ENCODE results near the gene XYLB.

The XYLB gene

GRCh38 chr3:38335263-38335662 is 11.3 kb upstream of the XYLB start:
- no peaks in the 10 kb centered on the region for H3K9me3 ChIP-seq (ENCODE audit: insufficient read depth, low read length, severe bottlenecking)
- no peak overlapping the region for H3K27ac ChIP-seq (ENCODE audit: low read length)
- H3K4me1 ChIP-seq (ENCODE audit: insufficient read depth, low read length) = no peaks in the 10 kb centered on the region
- ATAC-seq (ENCODE audit: insufficient read depth, low read depth) (no peak), DNase-seq (no peak)
- no peak overlapping the region for H3K4me3 ChIP-seq (ENCODE audit: low read depth in 1 of 2, low read length in 2 of 2)
- no peaks in the 10 kb centered on the region for H3K36me3 ChIP-seq (ENCODE audit: insufficient read depth, low read length)
- H3K9ac ChIP-seq (ENCODE audit: low read depth, low read length) = no peak overlapping the region
- no peak overlapping the region for H3K4me2 ChIP-seq (ENCODE audit: insufficient read depth, low read length)
- TF ChIP-seq CTCF (IDR thresholded peaks at IDR 0.05; ENCODE audit: borderline replicate concordance, extremely low read depth, low read length, poor library complexity, severe bottlenecking) = no peak
- TF ChIP-seq EZH2 (IDR thresholded peaks at IDR 0.05; ENCODE audit: borderline replicate concordance, low read depth, low read length, severe bottlenecking) = no peak
- H3K27me3 ChIP-seq (ENCODE audit: insufficient read depth, low read length, poor library complexity) = peaks cover 15% of the 10 kb centered on the region
- H4K20me1 ChIP-seq (ENCODE audit: insufficient read depth, low read length) = no peaks in the 10 kb centered on the region
- H2AFZ ChIP-seq (ENCODE audit: low read depth, low read length) = no peak overlapping the region
- H3K79me2 ChIP-seq (ENCODE audit: insufficient read depth, low read length) = no peaks in the 10 kb centered on the region

GRCh38 chr3:38337703-38338102 is 8.9 kb upstream of the XYLB start:
- Histone ChIP-seq H2AFZ (ENCODE audit: low read depth, low read length) (no peak overlapping the region), H3K4me3 (ENCODE audit: low read depth in 1 of 2, low read length in 2 of 2) (no peak overlapping the region), H3K9ac (ENCODE audit: low read depth, low read length) (no peak overlapping the region), H3K27ac (ENCODE audit: low read length) (no peak overlapping the region), H4K20me1 (ENCODE audit: insufficient read depth, low read length) (no peaks in the 10 kb centered on the region), H3K36me3 (ENCODE audit: insufficient read depth, low read length) (no peaks in the 10 kb centered on the region), H3K4me1 (ENCODE audit: insufficient read depth, low read length) (no peaks in the 10 kb centered on the region), H3K79me2 (ENCODE audit: insufficient read depth, low read length) (no peaks in the 10 kb centered on the region), H3K9me3 (ENCODE audit: insufficient read depth, low read length, severe bottlenecking) (no peaks in the 10 kb centered on the region), H3K27me3 (ENCODE audit: insufficient read depth, low read length, poor library complexity) (peaks cover 15% of the 10 kb centered on the region), H3K4me2 (ENCODE audit: insufficient read depth, low read length) (no peak overlapping the region)
- DNase-seq (no peak), ATAC-seq (ENCODE audit: insufficient read depth, low read depth) (no peak)
- TF ChIP-seq CTCF (IDR thresholded peaks at IDR 0.05; ENCODE audit: borderline replicate concordance, extremely low read depth, low read length, poor library complexity, severe bottlenecking) (no peak), EZH2 (IDR thresholded peaks at IDR 0.05; ENCODE audit: borderline replicate concordance, low read depth, low read length, severe bottlenecking) (no peak)

DNA sequence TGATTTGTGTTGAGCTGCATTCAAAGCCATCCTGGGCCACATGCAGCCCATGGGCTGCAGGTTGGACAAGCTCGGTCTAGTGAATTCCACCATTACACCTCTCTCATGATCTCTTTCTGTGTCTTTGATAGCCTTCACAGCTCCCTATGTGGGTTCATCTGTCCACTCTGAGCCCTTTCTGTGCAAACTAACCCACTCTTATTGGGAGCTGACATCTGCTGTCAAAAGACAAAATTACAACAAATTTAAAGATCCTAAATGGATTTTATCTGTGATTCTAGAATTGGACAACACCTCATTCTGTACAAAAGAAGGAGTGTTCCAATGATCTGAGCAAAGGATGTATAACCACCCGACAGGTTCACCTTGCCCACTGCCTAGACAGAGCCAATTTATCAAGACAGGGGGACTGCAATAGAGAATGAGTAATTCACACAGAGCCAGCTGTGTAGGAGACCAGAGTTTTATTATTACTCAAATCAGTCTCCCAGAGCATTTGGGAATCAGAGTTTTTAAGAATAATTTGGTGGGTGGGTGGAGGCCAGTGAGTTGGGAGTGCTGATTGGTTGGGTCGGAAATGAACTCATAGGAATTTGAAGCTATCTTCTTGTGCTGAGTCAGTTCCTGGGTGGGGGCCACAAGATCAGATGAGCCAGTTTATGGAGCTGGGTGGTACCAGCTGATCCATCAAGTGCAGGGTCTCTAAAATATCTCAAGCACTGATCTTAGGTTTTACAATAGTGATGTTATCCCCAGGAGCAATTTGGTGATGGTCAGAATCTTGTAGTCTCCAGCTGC is 2.6 kb upstream of the XYLB start:
- Histone ChIP-seq H3K4me1 (ENCODE audit: insufficient read depth, low read length) (peaks cover 29% of the 10 kb centered on the region), H3K4me3 (ENCODE audit: low read depth in 1 of 2, low read length in 2 of 2) (no peak overlapping the region), H4K20me1 (ENCODE audit: insufficient read depth, low read length) (no peaks in the 10 kb centered on the region), H2AFZ (ENCODE audit: low read depth, low read length) (no peak overlapping the region), H3K4me2 (ENCODE audit: insufficient read depth, low read length) (no peak overlapping the region), H3K36me3 (ENCODE audit: insufficient read depth, low read length) (peaks cover 4% of the 10 kb centered on the region; the same call in 1 of the 2 replicates), H3K9me3 (ENCODE audit: insufficient read depth, low read length, severe bottlenecking) (no peaks in the 10 kb centered on the region), H3K27ac (ENCODE audit: low read length) (no peak overlapping the region), H3K79me2 (ENCODE audit: insufficient read depth, low read length) (peaks cover 4% of the 10 kb centered on the region), H3K9ac (ENCODE audit: low read depth, low read length) (no peak overlapping the region), H3K27me3 (ENCODE audit: insufficient read depth, low read length, poor library complexity) (peaks cover 2% of the 10 kb centered on the region)
- ATAC-seq (ENCODE audit: insufficient read depth, low read depth) (no peak), DNase-seq (no peak)
- TF ChIP-seq EZH2 (IDR thresholded peaks at IDR 0.05; ENCODE audit: borderline replicate concordance, low read depth, low read length, severe bottlenecking) (no peak), CTCF (IDR thresholded peaks at IDR 0.05; ENCODE audit: borderline replicate concordance, extremely low read depth, low read length, poor library complexity, severe bottlenecking) (no peak)

Data from DND-41 (cell line).